NCI-H1436 treated with DMSO at 0.1 percent for 48 hours (cell line): ENCODE results near the gene ADAM33.

Experiments used
- DNase-seq: peaks from one replicate; lab custom pipeline; 2025; lab: John Stamatoyannopoulos, UW

The ADAM33 gene

GRCh38 chr20:3710011-3710466 lies 28.2 kb upstream of the ADAM33 start:
- DNase-seq = no peak

GRCh38 chr20:3707508-3707899 lies 25.7 kb upstream of the ADAM33 start:
- no peak for DNase-seq

- DNase-seq = no peak
Measured at GRCh38 chr20:3706774-3707507, 25.1 kb upstream of the ADAM33 start.

GRCh38 chr20:3705970-3706739 lies 24.3 kb upstream of the ADAM33 start:
- no peak for DNase-seq

GRCh38 chr20:3705491-3705969 lies 23.7 kb upstream of the ADAM33 start:
- no peak for DNase-seq

GRCh38 chr20:3704087-3704486 lies 22.3 kb upstream of the ADAM33 start:
- no peak for DNase-seq

GRCh38 chr20:3702611-3703391 lies 21.0 kb upstream of the ADAM33 start:
- DNase-seq = no peak

GRCh38 chr20:3701061-3701998 lies 19.5 kb upstream of the ADAM33 start:
- no peak for DNase-seq

GRCh38 chr20:3699037-3699436 lies 17.2 kb upstream of the ADAM33 start:
- no peak for DNase-seq

- DNase-seq = no peak
Measured at GRCh38 chr20:3698591-3699001, 16.8 kb upstream of the ADAM33 start.

- DNase-seq = no peak
Measured at GRCh38 chr20:3697588-3698305, 15.9 kb upstream of the ADAM33 start.

- no peak for DNase-seq
Measured at GRCh38 chr20:3696745-3697587, 15.2 kb upstream of the ADAM33 start.

GRCh38 chr20:3696200-3696599 lies 14.4 kb upstream of the ADAM33 start:
- no peak for DNase-seq

- DNase-seq = no peak
Measured at GRCh38 chr20:3694864-3695263, 13.1 kb upstream of the ADAM33 start.

- no peak for DNase-seq
Measured at GRCh38 chr20:3693376-3693775, 11.6 kb upstream of the ADAM33 start.

GRCh38 chr20:3692706-3693294 lies 11.0 kb upstream of the ADAM33 start:
- DNase-seq = no peak

- DNase-seq = no peak
Measured at GRCh38 chr20:3691897-3692296, 10.1 kb upstream of the ADAM33 start.

GRCh38 chr20:3691306-3691705 lies 9.5 kb upstream of the ADAM33 start:
- DNase-seq = no peak

GRCh38 chr20:3690413-3690812 lies 8.6 kb upstream of the ADAM33 start:
- no peak for DNase-seq
